GM12878 (cell line): ENCODE measurements around the gene CDH1.

Experiments
- BHLHE40 ChIP-seq, 2 experiments: fragments of 450-650 bp in 1 of 2; IDR thresholded peaks; 2 replicates each; pipeline ENCODE4 v1.6.1; 2011 to 2017; ENCODE audit warnings: low read depth in 2 of 2, borderline replicate concordance in 1 of 2, improper control_type of control experiment in 1 of 2, low read length in 1 of 2, mild to moderate bottlenecking in 1 of 2
- CTCF ChIP-seq, 3 experiments: IDR thresholded peaks in 2 of 3; conservative IDR thresholded peaks in 1 of 3; 2 replicates each; pipeline ENCODE4 v1.5.1; 2011; ENCODE audit warnings: low read depth in 3 of 3, low read length in 3 of 3, mild to moderate bottlenecking in 3 of 3, control low read depth in 2 of 3, moderate library complexity in 2 of 3, inconsistent platforms in 1 of 3, mixed read lengths in 1 of 3; ENCODE audit not compliant: control insufficient read depth in 2 of 3, insufficient read depth in 1 of 3; ENCODE audit errors: extremely low read depth in 1 of 3
- EZH2 ChIP-seq: IDR thresholded peaks from 2 replicates; pipeline ENCODE4 v1.6.1; 2012; ENCODE audit warnings: low read depth, mild to moderate bottlenecking, control low read depth, inconsistent platforms, low read length, borderline replicate concordance; ENCODE audit not compliant: control insufficient read depth
- FOXM1 ChIP-seq: IDR thresholded peaks from 2 replicates; pipeline ENCODE4 v1.6.1; 2012; ENCODE audit warnings: low read depth, mild to moderate bottlenecking, inconsistent platforms, low read length, moderate library complexity
- GATAD2B ChIP-seq: fragments of 450-650 bp; conservative IDR thresholded peaks from 2 replicates; pipeline ENCODE4 v1.6.1; 2017; ENCODE audit warnings: low read depth, mild to moderate bottlenecking, moderate library complexity
- JUND ChIP-seq: IDR thresholded peaks from 2 replicates; pipeline ENCODE4 v1.6.1; 2012; ENCODE audit warnings: low read depth, mild to moderate bottlenecking, low read length, improper control_type of control experiment, moderate library complexity
- PAX5 ChIP-seq: IDR thresholded peaks from 2 replicates; pipeline ENCODE4 v1.6.1; 2011; ENCODE audit warnings: low read depth, low read length, borderline replicate concordance
- SIN3A ChIP-seq: IDR thresholded peaks from 2 replicates; pipeline ENCODE4 v1.6.1; 2012; ENCODE audit warnings: low read depth, low read length, improper control_type of control experiment
- USF1 ChIP-seq: IDR thresholded peaks from 2 replicates; pipeline ENCODE4 v1.6.1; 2011; ENCODE audit warnings: borderline replicate concordance, low read depth, mild to moderate bottlenecking, moderate library complexity, mixed read lengths, low read length; ENCODE audit not compliant: insufficient read depth; ENCODE audit errors: extremely low read length
- TF ChIP-seq, protein P1 (sequence below): fragments of 450-650 bp; IDR thresholded peaks from 2 replicates; pipeline ENCODE4 v1.6.1; 2016; ENCODE audit warnings: mild to moderate bottlenecking

- no peak for TF ChIP-seq BHLHE40 (IDR thresholded peaks at IDR 0.05; ENCODE audit: borderline replicate concordance in 1 of 2, low read depth in 2 of 2, low read length in 1 of 2)
- no peak for TF ChIP-seq CTCF (IDR thresholded peaks at IDR 0.05 in 2 of 3, conservative IDR thresholded peaks at IDR 0.05 in 1 of 3; ENCODE audit: control insufficient read depth in 2 of 3, extremely low read depth in 1 of 3, insufficient read depth in 1 of 3, low read depth in 3 of 3, low read length in 3 of 3)
- TF ChIP-seq GATAD2B: no peak
- TF ChIP-seq EZH2: no peak
- no peak for TF ChIP-seq PAX5
- TF ChIP-seq SIN3A: no peak
- TF ChIP-seq FOXM1: no peak
- TF ChIP-seq, protein P1, sequence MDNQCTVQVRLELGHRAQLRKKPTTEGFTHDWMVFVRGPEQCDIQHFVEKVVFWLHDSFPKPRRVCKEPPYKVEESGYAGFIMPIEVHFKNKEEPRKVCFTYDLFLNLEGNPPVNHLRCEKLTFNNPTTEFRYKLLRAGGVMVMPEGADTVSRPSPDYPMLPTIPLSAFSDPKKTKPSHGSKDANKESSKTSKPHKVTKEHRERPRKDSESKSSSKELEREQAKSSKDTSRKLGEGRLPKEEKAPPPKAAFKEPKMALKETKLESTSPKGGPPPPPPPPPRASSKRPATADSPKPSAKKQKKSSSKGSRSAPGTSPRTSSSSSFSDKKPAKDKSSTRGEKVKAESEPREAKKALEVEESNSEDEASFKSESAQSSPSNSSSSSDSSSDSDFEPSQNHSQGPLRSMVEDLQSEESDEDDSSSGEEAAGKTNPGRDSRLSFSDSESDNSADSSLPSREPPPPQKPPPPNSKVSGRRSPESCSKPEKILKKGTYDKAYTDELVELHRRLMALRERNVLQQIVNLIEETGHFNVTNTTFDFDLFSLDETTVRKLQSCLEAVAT: no peak
- no peak for TF ChIP-seq JUND
- no peak for TF ChIP-seq USF1
These were observed 33.6 kb downstream of the CDH1 start for GRCh38 chr16:68770671-68771070.
